Measurements from ENCODE around the gene CPEB3.

- TF ChIP-seq CTCF (IDR thresholded peaks at IDR 0.05) (no peak), POLR2A (IDR thresholded peaks at IDR 0.05) (no peak)
These were observed 281.4 kb downstream of the CPEB3 start for GRCh38 chr10:92009445-92009844.
